GM21515 (cell line): ENCODE measurements around the gene PRELID2.
"Not testable (repeated sequence)": the region's sequence is repeated elsewhere in the genome, so short reads cannot be mapped to it uniquely, and the experiment has no call there.

Source experiments
- ATAC-seq: cut with Tn5 transposase; IDR thresholded peaks from one replicate; pipeline ENCODE4 v1.9.1; 2021; ENCODE audit not compliant: unreplicated experiment

The PRELID2 gene

DNA sequence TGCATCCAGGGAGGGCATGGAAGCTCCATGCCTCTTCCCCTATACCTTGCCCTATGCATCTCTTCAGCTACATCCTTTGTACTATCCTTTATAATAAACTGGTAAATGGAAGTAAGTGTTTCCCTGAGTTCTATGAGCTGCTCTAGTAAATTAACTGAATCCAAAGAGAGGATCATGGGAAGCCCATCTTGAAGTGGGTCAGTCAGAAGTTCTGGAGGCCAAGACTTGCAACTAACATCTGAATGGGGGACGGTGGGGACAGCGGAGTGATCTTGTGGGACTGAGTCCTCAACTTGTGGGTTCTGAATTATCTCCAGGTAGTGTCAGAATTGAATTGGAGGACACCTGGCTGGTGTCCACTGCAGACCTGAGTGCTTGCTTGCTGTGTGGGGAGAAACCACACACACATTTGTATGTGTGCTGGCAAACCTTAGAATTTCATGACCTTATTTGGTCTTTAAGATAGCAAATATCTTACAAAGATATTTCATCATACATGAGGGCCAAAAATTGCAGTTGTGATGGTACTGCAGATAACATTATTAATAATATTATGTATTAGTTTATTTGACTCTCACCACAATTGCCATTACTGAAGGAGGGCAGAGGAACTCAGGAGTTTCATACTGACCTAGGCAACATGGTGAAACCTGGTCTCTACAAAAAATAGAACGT, 5.5 kb upstream of the PRELID2 start:
- ATAC-seq, result no peak

- ATAC-seq, result no peak
Observed at GRCh38 chr5:145838276-145838675, 3.1 kb upstream of the PRELID2 start.

DNA sequence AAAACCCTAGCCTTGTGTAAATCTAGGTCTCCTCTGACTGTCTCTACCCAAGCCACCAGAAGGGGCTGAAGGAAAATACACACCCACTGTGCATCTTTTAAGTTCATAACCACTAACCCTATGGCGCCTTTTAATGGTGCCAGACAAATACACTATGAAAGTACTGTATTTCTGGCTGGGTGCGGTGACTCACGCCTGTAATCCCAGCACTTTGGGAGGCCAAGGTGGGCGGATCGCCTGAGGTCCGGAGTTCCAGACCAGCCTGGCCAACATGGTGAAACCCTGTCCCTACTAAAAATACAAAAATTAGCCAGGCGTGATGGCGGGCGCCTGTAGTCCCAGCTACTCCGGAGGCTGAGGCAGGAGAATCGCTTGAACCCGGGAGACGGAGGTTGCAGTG, 1.1 kb upstream of the PRELID2 start:
- ATAC-seq, result not testable (repeated sequence)

- ATAC-seq, result no peak
Observed at GRCh38 chr5:145835848-145836239, 702 bp upstream of the PRELID2 start.

DNA sequence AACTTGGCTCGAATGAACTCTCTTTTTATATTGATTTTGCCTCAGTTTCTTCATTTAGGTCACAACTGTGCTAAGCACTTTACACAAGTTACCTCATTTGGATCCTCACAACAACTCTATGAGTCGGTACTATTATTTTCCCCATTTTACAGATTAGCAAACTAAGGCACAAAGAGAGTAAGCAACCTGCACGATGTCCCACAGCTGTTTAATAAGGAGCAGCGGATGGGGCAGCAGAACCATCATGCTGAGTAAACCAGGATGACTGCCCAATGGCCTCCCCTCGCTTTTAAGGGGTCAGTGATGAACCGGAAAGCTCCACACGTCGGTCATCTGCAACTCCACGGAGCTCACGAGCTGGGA, 607 bp downstream of the PRELID2 start:
- ATAC-seq, result no peak

DNA sequence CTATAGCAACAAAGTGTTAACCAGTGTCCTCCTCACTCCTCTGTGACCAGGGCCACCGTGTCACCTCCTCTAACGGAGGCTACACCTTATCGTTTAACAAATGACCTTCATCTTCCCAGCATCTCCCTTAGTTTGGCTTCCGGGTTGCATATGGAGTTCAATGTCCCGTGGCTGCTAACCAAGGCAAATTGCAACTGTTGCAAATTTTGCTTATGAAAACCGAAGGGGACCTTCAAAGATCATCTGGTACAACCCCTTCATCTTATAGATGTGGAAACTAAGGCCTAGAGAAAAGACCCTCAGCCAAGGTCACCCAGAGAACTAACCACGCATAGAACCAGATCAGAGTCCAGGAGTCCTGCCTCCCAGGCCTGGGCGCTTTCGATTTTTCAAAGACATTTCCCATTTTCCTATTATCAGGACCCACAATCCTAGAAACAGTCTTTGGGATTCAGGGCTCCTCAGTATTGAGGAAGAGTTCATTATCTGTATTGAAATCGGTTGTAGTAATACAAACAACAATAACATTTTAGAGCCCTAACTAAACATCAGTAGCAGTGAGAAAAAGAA, 1.4 kb downstream of the PRELID2 start:
- ATAC-seq, result no peak

- no peak for ATAC-seq
Observed at GRCh38 chr5:145830594-145830993, 4.5 kb downstream of the PRELID2 start.

- no peak for ATAC-seq
Observed at GRCh38 chr5:145829708-145830361, 5.3 kb downstream of the PRELID2 start.

DNA sequence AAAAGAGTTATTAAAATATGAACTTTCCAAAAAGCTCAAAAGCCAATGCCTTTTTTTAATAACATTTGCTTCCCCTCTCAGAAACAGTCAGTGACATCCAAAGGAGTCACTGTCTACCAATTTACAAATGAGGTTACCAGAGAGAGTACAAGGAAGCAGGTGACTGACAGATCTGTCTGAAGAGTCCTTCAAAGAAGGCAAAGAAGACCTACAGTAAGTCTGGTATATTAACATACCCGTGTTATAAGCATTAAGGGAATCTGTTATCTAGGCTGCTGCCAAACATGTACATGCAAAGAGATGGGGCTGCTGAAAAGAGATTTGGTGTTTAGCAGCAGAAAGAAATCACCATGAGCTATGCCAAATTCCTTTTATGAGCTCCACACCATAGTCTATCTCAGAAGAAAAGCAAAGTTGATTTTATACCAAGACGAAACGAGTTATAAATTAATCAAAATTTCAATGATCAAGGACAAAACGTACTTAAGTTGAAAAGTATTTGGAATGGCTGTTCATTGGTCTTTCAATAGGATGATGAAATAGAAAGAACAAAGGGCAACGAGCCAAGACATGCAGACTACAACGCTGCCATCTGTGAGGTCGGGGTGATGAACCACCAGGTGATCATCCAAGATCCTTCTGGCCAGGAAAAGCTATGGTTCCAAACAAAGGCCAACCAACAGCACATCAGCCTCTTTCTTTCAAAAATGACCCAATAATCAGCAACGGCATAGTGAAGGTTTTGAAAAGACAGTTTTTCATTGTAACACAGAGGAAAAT, 8.1 kb downstream of the PRELID2 start:
- ATAC-seq, result no peak

- ATAC-seq, result peak; percentile 82
Observed at GRCh38 chr5:145825751-145826180, 9.4 kb downstream of the PRELID2 start.

- ATAC-seq, result no peak
Observed at GRCh38 chr5:145824040-145824439, 11.1 kb downstream of the PRELID2 start.

DNA sequence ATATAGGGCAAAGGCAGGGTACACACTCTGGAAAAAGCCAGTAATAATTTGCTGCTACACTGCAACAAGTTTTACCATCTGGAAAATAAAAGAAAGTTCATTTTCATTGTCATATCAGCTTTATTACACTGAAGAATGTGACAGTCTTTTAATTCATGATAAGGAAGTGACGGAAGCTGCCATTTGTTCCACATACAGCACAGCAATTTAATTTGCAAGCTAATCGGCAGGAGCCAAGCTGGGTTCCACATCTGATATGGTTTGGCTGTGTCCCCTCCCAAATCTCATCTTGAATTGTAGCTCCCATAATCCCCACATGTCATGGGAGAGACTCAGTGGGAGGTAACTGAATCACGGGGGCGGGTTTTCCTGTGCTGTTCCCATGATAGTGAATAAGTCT, 16.5 kb downstream of the PRELID2 start:
- no peak for ATAC-seq

DNA sequence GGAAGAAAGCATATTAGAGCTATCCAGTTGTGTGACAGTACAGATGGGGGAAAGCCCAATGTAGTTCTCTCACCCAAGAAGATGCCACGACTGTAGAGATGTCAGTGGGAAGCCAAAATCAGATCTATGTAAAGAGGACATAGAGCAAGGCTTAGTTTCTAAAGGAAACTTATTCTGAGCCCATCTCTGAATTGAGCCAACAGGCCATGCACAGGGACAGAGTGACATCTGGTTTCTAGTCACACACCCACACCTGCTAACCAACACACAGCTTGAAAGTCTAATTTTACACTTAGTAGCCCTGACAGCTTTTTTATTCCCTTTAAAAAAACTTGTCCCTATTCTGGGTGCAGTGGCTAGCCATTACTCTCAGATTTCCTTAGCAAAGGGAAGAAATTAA, 22.3 kb downstream of the PRELID2 start:
- ATAC-seq, result no peak

DNA sequence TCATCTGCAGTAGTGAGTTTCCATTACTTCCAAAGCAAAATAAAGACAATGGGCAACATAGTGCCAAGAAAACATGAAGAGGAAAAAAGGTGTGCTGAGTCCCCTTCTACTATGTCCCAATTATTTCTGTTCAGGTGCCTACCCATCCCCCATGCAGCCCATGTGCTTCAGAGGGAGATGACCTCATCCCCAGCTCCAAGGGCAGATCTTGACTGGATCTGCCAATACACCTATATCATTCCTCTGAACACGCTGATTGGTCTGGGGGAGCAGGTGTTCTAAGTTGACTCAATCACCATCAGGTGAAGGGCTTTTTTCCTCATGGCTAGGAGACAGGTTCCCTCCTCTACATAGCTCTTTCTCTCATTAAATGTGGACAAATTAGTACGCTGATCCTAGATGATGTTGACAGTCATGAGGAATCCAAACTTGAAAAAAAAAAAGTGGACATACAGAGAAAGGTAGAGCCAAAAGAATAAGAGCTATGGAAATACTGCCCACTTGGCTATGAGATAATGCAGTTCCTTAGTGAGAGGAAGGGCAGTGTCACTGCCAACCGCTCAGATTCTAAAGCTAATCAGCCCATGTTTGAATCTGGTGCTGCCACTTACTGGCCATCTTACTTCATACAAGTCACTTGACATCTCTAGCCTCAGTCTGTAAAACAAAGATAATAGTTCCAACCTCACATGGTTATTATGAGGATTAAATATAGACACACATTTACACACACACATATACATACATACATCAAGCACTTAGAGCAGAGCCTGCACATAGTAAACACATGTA, 23.1 kb downstream of the PRELID2 start:
- ATAC-seq, result no peak

DNA sequence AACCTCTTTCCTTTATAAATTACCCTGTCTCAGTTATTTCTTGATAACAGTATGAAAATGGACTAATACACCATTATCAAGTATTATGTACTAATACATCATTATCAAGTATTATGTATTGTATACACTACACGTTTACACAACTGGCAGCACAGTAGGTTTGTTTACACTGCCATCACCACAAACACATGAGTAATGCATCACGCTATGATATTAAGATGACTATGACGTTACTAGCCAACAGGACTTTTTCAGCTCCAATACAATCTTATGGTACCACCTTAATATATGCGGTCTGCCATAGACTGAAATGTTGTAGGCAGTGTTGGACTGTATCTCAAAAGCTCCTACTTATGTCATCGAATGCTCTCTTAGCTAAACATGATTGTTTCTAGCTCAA, 28.2 kb downstream of the PRELID2 start:
- ATAC-seq, result no peak

DNA sequence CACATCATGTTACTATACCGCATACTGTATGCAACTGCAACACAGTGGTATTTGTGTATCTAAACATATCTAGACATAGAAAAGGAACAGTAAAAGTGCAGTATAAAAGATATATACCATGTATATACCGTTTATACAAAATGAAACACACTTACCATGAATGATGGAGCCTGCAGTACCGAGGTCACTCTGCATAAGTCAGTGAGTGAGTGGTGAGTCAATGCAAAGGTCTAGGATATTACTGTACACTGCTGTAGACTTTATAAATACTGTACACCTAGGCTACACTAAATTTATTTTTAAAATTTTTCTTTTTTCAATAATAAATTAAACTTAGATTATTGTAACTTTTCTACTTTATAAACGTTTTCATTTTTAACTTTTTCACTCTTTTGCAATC, 29.3 kb downstream of the PRELID2 start:
- ATAC-seq, result no peak

DNA sequence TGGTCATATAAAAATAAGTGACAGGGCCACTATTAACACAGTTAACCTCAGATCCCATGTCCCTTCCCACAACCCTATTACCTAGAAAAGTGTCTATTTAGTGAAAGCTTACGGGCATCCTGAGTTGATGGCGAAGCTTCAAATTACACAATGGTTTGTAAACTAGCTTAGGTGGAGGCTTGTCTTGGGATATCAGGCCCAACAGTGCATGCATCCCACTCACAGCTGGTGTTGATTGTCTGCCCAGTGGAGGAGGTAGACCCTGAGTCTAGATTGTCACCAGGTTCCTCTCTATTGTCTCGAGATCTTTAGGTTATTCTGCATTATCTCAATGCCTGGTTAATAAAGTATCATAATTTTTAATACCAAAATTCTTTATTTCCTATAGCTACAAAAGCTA, 30.4 kb downstream of the PRELID2 start:
- ATAC-seq, result no peak

GRCh38 chr5:145803112-145804004, 31.8 kb downstream of the PRELID2 start:
- ATAC-seq, result no peak

- no peak for ATAC-seq
Observed at GRCh38 chr5:145801195-145801594, 33.9 kb downstream of the PRELID2 start.

DNA sequence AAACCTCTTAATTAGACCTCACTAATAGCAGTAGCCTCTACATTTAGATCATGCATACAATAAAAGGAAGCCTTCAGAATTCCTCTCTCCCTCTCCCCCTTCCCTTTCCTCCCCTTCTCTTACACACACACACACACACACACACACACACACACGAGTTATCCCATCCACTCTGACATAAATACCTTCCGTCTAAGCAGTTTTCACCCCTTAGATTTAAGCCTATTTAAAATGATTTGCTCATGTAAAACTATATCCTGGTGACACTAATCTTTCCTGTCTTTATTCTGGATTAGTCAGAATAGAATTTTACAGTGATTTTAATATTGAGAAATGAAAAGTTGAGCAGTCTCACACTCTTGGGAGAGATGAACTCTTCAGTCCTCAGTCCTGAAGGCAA, 35.0 kb downstream of the PRELID2 start:
- ATAC-seq, result no peak
